ENCODE results near the gene DMD.
"Not testable (repeated sequence)": the region's sequence is repeated elsewhere in the genome, so short reads cannot be mapped to it uniquely, and the experiment has no call there.

The DMD gene

DNA sequence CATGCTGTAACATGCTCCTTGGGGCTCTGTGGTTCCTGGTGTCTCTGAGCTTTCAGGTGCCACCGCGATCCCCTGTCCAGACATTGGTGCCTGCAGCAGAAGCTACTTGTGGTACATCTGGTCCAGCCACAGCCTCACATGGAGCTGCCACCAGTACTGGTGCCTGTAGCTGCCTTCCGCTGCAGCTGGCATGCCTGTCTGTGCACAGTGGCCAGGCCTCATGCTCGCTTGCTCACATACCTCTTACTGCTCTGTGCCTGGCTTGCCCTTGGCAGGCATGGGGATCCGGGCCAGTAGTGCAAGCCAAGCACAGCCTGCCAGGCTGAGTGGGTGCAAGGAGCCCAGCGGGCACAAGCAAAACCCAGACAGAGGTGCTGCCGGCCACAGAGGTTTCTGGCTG, 618.6 kb downstream of the DMD start:
- DNase-seq, result no peak

DNA sequence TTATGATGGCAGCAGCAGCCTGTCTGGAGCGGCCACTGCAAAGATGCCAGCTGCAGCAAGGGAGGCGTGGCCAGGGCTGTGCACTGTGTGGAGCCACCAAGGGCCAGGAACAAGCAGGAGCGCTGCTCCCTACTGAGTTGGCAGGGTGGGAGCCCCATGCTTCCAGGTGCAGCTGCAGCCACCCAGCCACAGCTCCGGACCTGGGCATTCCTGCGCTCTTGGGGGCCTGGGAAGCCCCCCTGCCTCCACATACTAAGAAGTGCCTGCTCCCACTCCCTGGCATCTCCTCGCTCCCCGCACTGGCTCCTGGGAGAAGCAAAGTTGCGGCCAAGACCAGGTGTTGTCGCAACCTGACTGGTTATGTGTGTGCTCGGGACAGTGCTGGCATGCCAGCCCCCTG, 619.8 kb downstream of the DMD start:
- DNase-seq, result no peak

- no peak for DNase-seq
These were observed 628.6 kb downstream of the DMD start for GRCh38 chrX:32582729-32583128.

DNA sequence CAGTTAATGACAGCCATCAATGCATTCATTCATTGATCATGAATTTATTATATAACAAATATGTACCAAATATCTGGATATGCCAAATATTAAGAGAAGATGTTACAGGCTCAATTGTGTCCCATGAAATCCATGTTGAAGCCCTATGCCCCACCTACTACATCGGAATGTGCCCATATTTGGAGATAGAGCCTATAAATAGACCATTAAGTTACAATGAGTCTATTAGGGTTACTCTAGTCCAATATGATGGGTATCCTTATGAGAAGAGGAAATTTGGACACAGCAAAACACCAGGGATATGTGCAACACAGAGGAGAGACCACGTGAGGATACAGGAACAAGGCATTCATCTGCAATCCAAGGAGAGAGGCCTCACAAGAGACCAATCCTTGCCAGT, 634.5 kb downstream of the DMD start:
- DNase-seq, result no peak

DNA sequence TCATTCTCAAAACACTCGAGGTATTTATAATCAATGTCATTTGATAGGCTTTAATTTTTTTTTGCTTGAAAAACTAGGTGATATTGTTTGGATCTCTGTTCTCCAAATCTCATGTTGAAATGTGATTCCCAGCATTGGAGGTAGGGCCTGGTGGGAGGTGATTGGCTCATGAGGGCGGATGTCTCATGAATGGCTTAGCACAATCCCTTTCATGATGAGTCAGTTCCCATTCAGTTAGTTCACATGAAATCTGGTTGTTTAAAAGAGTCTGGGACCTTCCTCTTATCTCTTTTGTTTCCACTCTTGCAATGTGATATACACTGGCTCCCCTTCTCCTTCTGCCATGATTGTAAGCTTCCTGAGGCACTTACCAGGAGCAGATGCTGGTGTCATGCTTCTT, 638.7 kb downstream of the DMD start:
- DNase-seq, result no peak

DNA sequence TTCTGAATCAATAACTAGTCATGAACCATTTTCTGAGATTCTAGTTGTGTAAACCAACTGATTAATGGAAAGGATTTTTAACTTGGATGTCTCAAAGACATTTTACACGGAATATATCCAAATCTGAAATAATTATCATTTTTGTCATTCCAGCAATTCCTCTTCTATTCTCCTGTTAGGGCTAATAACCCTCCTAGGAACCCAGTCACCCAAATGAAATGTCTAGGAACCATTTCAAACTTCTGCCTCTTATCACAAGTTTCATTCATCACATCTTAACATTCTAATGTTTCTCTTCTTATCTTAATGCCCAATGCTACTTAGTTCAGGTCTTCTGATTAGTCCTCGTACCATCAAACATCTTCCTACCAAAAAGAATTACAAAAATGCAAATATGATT, 639.8 kb downstream of the DMD start:
- no peak for DNase-seq

- DNase-seq, result no peak
These were observed 649.1 kb downstream of the DMD start for GRCh38 chrX:32562261-32562660.

- DNase-seq, result no peak
These were observed 666.2 kb downstream of the DMD start for GRCh38 chrX:32545101-32545500.

DNA sequence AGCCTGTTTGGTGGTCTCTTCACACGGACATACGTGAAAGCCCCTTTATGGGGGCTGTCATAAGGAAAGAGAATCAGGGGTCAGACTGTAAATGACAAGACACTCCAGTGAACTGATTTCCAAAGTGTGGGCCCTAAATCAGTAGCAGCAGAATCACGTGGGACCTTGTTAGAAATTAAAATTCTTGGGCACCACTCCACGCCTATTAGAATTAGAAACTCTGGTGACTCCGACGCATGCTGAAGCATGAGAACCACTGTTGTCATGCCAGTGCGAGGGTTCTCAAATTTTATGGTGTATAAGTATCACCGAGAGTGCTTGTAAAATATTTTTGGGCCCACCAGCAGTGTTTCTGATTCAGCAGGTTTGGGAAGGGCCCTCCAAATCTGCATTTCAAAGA, 672.8 kb downstream of the DMD start:
- no peak for DNase-seq

DNA sequence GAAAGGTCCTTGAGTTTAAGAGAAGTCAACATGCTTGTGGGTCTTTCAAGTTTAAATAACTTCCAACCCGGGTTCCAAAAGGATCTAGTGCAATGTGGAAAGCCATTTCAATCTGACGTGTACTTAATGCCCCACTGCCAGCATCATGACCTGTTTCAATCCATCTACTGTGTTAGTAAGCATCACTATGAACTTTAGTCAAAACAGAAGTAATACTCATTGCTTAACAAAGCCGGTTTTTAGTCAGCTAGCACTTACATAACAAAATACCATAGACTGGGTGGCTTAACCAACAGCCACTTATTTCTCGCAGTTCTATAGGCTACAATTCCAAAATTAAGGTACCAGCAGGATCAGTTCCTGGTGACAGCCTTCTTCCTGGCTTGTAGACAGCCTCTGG, 677.5 kb downstream of the DMD start:
- DNase-seq, result no peak

DNA sequence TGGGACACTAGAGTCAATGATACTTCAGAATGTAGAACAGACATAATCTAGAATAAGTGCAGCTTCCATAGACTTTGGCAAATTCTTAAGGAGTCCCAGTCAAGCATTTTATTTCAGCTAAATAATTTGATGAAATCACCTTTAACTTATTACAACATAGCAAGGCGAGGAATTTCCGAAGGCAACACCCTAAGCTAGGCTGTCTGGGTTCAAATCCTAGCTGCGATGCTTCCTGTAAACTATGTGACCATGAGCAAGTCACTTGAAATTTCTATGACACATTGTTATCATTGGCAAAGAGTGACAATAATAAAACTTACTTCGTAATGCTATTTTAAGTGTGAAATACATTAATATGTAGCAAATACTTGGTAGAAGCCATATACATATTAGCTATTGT, 679.1 kb downstream of the DMD start:
- DNase-seq, result no peak

GRCh38 chrX:32530802-32531403, 680.4 kb downstream of the DMD start:
- DNase-seq, result no peak

DNA sequence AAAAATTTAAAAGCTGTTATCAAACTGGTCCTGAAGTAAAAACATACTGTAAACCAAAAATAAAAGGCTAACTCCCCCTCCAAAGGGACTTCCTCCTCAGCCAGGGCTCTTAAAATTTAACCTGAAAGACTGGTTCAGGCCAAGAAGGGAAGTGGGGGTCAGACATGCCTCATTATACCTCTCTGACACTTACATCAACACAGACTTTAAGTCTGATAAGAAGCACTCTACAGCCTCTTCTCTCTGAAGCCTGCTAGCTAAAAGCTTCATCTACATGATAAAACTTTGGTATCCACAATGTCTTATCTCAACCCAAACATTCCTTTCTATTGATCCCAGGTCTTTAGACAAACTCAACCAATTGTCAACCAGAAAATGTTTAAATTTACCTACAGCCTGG, 682.9 kb downstream of the DMD start:
- not testable (repeated sequence) for DNase-seq

DNA sequence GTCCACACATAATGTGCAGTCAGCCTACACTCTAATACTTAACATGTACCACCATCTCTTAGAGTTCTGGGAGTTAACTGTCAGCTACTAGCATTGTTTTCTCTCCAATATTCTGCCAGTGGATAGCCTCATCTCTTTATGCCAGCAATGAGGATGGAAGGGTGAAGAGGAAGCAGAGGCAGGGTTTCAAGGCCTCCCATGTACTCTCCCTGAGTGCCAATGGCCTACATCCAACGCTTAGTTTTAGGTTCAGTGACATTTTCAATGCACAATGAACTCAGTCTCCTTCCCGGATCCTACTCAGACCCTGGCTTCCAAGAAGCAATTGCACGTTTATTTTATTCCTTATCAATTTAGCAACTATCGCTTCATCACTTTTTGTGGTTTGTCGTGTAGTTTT, 686.1 kb downstream of the DMD start:
- no peak for DNase-seq

DNA sequence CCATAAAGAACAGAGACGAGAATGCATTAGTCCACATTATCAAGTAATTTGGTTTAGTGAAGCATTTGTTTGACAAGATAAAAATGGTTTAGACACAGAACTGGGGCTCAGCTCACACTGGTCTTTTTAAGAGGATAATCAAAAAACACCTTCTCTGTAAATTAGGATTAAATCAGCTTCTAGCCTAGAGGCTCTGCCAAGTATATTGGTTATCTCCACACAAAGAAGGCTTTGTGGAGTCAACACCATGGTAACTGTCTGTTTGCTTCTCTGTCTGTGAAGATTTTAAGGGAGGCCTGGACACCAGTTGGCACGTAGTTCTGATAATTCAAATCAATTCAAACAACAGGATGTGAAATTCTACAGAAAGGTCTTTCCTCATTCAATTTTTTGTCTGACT, 687.0 kb downstream of the DMD start:
- DNase-seq, result no peak

- no peak for DNase-seq
These were observed 690.6 kb downstream of the DMD start for GRCh38 chrX:32520789-32521188.

GRCh38 chrX:32514986-32515385, 696.4 kb downstream of the DMD start:
- no peak for DNase-seq

DNA sequence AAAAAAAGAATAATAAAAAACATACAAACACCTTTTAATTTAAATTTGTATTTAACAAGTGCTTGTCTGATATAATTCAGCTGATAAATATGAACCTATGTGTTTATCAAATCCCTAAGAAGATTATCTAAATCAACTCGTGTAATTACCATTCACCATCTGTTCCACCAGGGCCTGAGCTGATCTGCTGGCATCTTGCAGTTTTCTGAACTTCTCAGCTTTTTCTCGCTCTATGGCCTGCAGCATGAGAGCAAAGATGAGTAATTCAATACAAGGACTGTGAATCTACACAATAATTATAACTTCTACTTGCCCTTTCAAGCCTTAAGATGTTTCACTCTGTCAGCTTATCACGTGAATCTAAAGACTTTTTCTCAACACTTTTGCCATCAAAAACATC, 709.7 kb downstream of the DMD start:
- no peak for DNase-seq

DNA sequence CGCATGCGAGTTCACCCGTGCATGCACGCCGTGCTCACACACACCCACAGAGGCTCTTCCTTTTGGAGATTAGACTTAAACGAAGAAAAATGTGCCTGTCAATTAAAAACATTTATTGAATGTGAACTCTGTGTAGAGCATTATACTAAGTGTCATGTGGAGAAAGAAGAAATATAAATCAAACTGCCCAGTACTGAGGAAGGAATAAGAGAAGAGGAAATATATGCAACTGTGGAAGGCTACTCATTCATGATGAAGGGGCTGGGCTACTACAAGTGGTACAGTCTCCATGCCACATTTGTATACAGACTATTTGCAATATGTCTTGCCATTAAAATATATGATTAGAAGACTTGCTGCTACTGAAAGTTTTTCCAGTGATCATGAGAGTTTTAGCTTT, 714.7 kb downstream of the DMD start:
- DNase-seq, result no peak

GRCh38 chrX:32495855-32496254, 715.5 kb downstream of the DMD start:
- DNase-seq, result no peak

DNA sequence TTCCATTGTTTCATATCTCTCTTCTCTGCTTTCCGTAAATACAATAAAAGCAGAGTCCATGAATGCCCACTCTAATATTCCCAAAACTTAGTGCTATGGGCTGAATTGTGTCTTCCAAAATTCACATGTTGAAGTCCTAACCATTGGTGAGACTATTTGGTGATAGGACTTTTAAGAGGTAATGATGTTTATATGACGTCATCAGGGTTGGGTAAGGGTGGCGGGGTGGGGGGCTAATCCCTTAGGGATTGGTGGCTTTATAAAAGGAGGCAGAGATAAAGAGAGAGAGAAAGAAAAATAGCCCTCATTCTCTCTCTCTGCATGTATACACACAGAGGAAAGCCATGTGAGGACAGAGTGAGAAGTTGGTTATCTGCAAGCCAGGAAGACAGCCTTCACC, 722.2 kb downstream of the DMD start:
- no peak for DNase-seq

- no peak for DNase-seq
These were observed 727.7 kb downstream of the DMD start for GRCh38 chrX:32483534-32484136.

DNA sequence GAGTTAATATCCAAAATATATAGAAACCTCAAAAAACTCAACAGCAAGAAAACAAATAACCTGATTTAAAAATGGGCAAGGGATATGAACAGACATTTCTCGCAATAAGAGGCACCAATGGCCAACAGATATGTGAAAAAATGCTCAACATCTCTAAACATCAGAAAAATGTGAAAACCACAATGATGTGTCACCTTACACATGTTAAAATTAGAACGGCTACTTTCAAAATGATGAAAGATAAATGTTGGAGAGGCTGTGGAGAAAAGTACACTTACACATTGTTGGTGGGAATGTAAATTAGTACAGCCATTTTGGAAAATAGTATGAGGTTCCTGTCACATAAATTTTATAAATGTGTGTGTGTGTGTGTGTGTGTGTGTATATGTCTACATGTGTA, 731.3 kb downstream of the DMD start:
- DNase-seq, result no peak

- DNase-seq, result no peak
These were observed 739.0 kb downstream of the DMD start for GRCh38 chrX:32472364-32472763.

- DNase-seq, result no peak
These were observed 755.6 kb downstream of the DMD start for GRCh38 chrX:32455704-32456103.

Data from activated T-cell treated with anti-CD3 and anti-CD28 coated beads, Interleukin-2, amount 50 U/mL, for 48 hours (primary cell).